Astrocyte (in vitro differentiated cells and primary cell): ENCODE data around the gene TMEM219. TPM values are rescaled to one million over a fixed set of nuclear protein-coding genes. Genes with fewer than 3 reads are reported as not detected.

ENCODE experiments used
- DNase-seq: peaks from one replicate; pipeline ENCODE4 v3.0.0-alpha.2; 2010; ENCODE audit warnings: low read depth
- FAIRE-seq: peaks from 2 replicates; lab custom pipeline; 2011; peaks lifted over from hg19 to GRCh38; lab: Jason Lieb, UNC
- H2AFZ ChIP-seq: 2 replicates; pipeline ENCODE4 v1.6.0; 2012; ENCODE audit warnings: low read depth, low read length, inconsistent platforms
- H3K27ac ChIP-seq: 2 replicates; pipeline ENCODE4 v1.5.1; 2011; ENCODE audit warnings: low read depth, low read length, inconsistent platforms
- H3K27me3 ChIP-seq: 2 replicates; pipeline ENCODE4 v1.6.0; 2011; ENCODE audit warnings: low read length, inconsistent platforms; ENCODE audit not compliant: insufficient read depth
- H3K36me3 ChIP-seq: 2 replicates; pipeline ENCODE4 v1.5.1; 2011; ENCODE audit warnings: low read length, inconsistent platforms; ENCODE audit not compliant: insufficient read depth
- H3K4me1 ChIP-seq: 2 replicates; pipeline ENCODE4 v1.5.1; 2011; ENCODE audit warnings: low read length, inconsistent platforms; ENCODE audit not compliant: insufficient read depth
- H3K4me2 ChIP-seq: 2 replicates; pipeline ENCODE4 v1.6.0; 2012; ENCODE audit warnings: low read length, inconsistent platforms
- H3K4me3 ChIP-seq: 2 replicates; pipeline ENCODE4 v1.5.1; 2011; ENCODE audit warnings: low read depth, mild to moderate bottlenecking, low read length, inconsistent platforms; ENCODE audit not compliant: insufficient read depth
- H3K79me2 ChIP-seq: 2 replicates; pipeline ENCODE4 v1.6.0; 2012; ENCODE audit warnings: mild to moderate bottlenecking, low read length, inconsistent platforms; ENCODE audit not compliant: insufficient read depth
- H3K9ac ChIP-seq: 2 replicates; pipeline ENCODE4 v1.6.0; 2012; ENCODE audit warnings: mild to moderate bottlenecking, low read length, inconsistent platforms
- H3K9me3 ChIP-seq: 2 replicates; pipeline ENCODE4 v1.5.1; 2012; ENCODE audit warnings: low read depth, mild to moderate bottlenecking, low read length, inconsistent platforms; ENCODE audit not compliant: insufficient read depth
- H4K20me1 ChIP-seq: 2 replicates; pipeline ENCODE4 v1.6.0; 2012; ENCODE audit warnings: low read length, inconsistent platforms; ENCODE audit not compliant: insufficient read depth
- H3K27ac Mint-ChIP-seq: one replicate; pipeline ENCODE4 v1.8.0; 2021; ENCODE audit warnings: mild to moderate bottlenecking, mixed read lengths; ENCODE audit not compliant: unreplicated experiment
- H3K27me3 Mint-ChIP-seq: one replicate; pipeline ENCODE4 v1.8.0; 2021; ENCODE audit warnings: low read depth, mixed read lengths; ENCODE audit not compliant: unreplicated experiment
- H3K36me3 Mint-ChIP-seq: one replicate; pipeline ENCODE4 v1.8.0; 2021; ENCODE audit warnings: low read depth, mixed read lengths; ENCODE audit not compliant: unreplicated experiment
- H3K4me1 Mint-ChIP-seq: one replicate; pipeline ENCODE4 v1.8.0; 2021; ENCODE audit warnings: low read depth, mixed read lengths; ENCODE audit not compliant: unreplicated experiment
- H3K4me3 Mint-ChIP-seq: one replicate; pipeline ENCODE4 v1.8.0; 2021; ENCODE audit warnings: mild to moderate bottlenecking, moderate library complexity, mixed read lengths; ENCODE audit not compliant: unreplicated experiment
- H3K9me3 Mint-ChIP-seq: one replicate; pipeline ENCODE4 v1.8.0; 2021; ENCODE audit warnings: mild to moderate bottlenecking, mixed read lengths; ENCODE audit not compliant: unreplicated experiment
- CTCF ChIP-seq: IDR thresholded peaks from 2 replicates; pipeline ENCODE4 v1.5.1; 2011; ENCODE audit warnings: low read depth, mild to moderate bottlenecking, inconsistent platforms, low read length, moderate library complexity; ENCODE audit not compliant: insufficient read depth
- EZH2 ChIP-seq: IDR thresholded peaks from 2 replicates; pipeline ENCODE4 v1.6.1; 2012; ENCODE audit warnings: mild to moderate bottlenecking, low read length, inconsistent platforms; ENCODE audit not compliant: insufficient read depth
- total RNA-seq: library from RNA; stranded (reverse); gene quantifications from 2 replicates; pipeline ENCODE4 v1.2.1, GENCODE V29; 2021

Gene TMEM219
- total RNA-seq, 1 donor from 2014 or later: 96.6 TPM

GRCh38 chr16:29915590-29916247, 46.2 kb upstream of the TMEM219 start:
- H3K4me2 ChIP-seq: peak overlapping the region; percentile 21
- H3K27ac Mint-ChIP-seq: no peak overlapping the region
- H3K36me3 ChIP-seq: peaks cover 7% of the 10 kb centered on the region
- no peaks in the 10 kb centered on the region for H3K79me2 ChIP-seq
- no peak overlapping the region for H3K4me3 ChIP-seq
- TF ChIP-seq EZH2 (no peak), CTCF (no peak)
- no peaks in the 10 kb centered on the region for H3K27me3 ChIP-seq
- DNase-seq (peak; percentile 76), FAIRE-seq (no peak)
- no peaks in the 10 kb centered on the region for H3K4me1 Mint-ChIP-seq
- H2AFZ ChIP-seq: no peak overlapping the region
- no peaks in the 10 kb centered on the region for H3K9me3 ChIP-seq
- peak overlapping the region; percentile 21 for H3K27ac ChIP-seq
- H3K4me3 Mint-ChIP-seq: no peak overlapping the region
- peak overlapping the region; percentile 6 for H3K9ac ChIP-seq
- H4K20me1 ChIP-seq: no peaks in the 10 kb centered on the region
- peaks cover 5% of the 10 kb centered on the region for H3K4me1 ChIP-seq
- peaks cover 20% of the 10 kb centered on the region for H3K36me3 Mint-ChIP-seq
- no peaks in the 10 kb centered on the region for H3K9me3 Mint-ChIP-seq
- no peaks in the 10 kb centered on the region for H3K27me3 Mint-ChIP-seq

GRCh38 chr16:29916979-29917378, 44.9 kb upstream of the TMEM219 start:
- DNase-seq: no peak
- no peak overlapping the region for H3K27ac ChIP-seq
- no peak overlapping the region for H3K4me3 Mint-ChIP-seq
- FAIRE-seq: no peak
- H3K36me3 Mint-ChIP-seq: peaks cover 23% of the 10 kb centered on the region
- no peaks in the 10 kb centered on the region for H3K27me3 ChIP-seq
- no peaks in the 10 kb centered on the region for H3K79me2 ChIP-seq
- H3K27me3 Mint-ChIP-seq: no peaks in the 10 kb centered on the region
- H3K4me1 Mint-ChIP-seq: no peaks in the 10 kb centered on the region
- H3K4me1 ChIP-seq: peaks cover 5% of the 10 kb centered on the region
- no peaks in the 10 kb centered on the region for H3K9me3 Mint-ChIP-seq
- TF ChIP-seq CTCF (no peak), EZH2 (no peak)
- H3K4me2 ChIP-seq: no peak overlapping the region
- H2AFZ ChIP-seq: no peak overlapping the region
- no peaks in the 10 kb centered on the region for H3K9me3 ChIP-seq
- no peak overlapping the region for H3K9ac ChIP-seq
- H3K4me3 ChIP-seq: no peak overlapping the region
- H3K27ac Mint-ChIP-seq: no peak overlapping the region
- H3K36me3 ChIP-seq: peaks cover 13% of the 10 kb centered on the region
- peaks cover 5% of the 10 kb centered on the region for H4K20me1 ChIP-seq
